NCI-H345 treated with DMSO at 0.1 percent for 48 hours (cell line): ENCODE data around the gene DOCK10.

Source experiments
- DNase-seq: peaks from one replicate; lab custom pipeline; 2025; ENCODE audit not compliant: unreplicated experiment; lab: John Stamatoyannopoulos, UW

DOCK10 gene

DNA sequence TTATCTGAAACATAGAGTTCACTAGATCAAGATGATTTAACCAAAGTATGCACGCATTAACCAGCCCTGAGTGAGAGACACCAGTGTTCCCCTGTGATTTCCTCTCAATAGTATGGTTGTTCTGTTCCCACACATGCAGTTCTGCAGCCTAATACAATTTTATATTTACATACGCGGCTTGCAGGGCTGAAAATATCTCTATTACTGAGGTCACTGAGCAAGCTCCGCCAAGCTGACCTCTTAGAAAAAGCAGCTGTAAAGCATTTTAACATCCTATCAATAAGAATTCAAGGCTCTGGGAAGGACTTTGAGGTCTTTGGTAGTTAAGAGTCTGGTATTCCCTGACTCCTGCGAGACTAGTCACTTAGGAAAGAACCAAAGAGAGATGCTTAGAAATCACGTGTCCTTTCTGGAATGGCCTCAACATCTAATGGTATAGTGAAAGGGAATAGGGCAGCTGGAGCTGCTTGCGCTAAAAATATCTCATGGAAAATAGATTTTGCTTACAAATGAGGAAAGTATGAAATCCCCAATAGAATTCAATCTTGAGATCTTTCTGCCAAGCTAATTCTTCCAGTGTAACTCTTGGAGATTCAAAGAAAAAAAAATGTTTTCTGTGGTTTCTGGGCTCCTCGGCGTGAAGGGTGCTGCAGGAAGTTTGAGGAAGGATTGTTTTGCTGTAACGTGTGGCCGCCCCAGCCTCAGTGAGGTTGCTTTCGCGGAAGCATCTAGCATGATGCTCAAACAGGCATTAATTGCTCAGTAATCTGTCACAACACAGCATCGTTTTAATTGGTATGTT, 59.2 kb downstream of the DOCK10 start:
- DNase-seq: no peak

DNA sequence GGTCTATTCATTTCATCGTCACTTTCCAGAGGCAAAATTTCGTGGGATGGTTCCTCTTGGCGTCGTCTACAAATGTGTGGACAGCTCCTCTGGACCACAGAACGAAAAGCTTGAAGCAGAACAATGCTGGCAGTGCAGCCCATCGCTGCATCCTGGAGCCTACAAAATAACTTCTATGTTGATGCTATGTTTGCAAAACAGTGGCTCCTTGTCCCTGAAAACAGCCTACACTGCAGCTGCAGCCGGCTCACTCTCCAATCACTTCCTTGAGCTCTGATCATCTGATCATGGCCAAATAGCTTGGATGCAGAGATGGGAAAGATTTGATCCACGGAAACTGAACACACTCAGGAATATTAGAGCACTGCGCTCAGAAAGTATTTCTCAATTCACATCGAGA, 60.0 kb downstream of the DOCK10 start:
- no peak for DNase-seq

DNA sequence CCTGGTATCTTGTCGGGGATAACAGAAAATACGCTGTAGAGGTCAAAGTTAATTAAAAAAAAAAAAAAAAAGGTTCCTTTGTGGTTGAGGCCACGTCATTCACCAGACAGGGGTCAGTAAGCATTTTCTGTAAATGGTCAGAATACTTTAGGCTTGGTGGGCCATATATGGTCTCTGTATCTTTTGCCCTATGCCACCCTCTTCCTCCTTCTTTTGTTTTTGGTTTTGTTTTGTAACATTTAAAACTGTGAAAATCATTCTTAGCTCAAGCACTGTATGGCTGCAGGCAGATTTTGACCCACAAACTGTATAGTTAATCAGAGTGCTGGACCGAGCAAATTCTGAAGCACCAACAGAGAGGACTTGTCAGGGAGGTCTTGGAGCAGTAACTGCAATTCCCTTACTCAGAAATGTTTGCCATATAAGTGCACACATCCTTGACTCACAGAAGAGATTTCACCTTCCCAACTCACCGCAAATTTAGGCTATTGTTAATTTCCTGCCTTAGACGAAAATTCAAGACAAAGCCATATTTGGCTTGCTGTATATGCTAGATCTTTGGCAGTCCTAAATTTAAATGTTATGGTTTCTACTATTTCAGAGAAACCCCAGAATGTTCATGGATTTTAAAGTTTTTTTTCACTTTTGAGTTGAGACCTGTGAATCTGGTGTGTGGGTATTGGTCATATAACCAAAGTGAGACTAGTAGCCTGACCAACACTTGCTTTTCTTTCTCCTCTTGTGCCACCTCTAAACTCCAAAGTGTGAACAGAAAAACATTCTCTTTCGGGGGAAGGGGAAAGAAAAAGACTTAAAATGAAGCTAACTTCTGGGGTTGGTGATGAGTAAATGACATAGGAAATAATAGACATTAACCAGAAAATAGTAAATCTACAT, 65.4 kb downstream of the DOCK10 start:
- no peak for DNase-seq

DNA sequence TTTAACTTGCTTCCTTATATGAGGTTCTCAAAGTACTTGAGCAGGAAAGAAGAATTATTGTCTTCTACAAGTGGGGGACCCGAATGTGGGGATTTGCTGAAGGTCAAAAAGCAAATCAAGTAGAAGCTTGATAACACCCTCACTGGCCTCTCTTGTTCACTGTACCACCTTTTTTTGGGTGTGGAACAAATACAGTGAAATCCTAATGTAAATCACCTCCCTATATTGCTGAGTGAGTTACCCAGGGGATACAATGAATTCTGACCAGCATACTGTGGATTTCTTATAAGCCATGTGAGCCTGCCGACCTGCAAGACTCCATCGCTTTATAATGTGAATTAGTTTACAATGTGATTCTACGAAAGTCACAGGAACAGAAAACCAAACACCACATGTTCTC, 66.5 kb downstream of the DOCK10 start:
- no peak for DNase-seq

DNA sequence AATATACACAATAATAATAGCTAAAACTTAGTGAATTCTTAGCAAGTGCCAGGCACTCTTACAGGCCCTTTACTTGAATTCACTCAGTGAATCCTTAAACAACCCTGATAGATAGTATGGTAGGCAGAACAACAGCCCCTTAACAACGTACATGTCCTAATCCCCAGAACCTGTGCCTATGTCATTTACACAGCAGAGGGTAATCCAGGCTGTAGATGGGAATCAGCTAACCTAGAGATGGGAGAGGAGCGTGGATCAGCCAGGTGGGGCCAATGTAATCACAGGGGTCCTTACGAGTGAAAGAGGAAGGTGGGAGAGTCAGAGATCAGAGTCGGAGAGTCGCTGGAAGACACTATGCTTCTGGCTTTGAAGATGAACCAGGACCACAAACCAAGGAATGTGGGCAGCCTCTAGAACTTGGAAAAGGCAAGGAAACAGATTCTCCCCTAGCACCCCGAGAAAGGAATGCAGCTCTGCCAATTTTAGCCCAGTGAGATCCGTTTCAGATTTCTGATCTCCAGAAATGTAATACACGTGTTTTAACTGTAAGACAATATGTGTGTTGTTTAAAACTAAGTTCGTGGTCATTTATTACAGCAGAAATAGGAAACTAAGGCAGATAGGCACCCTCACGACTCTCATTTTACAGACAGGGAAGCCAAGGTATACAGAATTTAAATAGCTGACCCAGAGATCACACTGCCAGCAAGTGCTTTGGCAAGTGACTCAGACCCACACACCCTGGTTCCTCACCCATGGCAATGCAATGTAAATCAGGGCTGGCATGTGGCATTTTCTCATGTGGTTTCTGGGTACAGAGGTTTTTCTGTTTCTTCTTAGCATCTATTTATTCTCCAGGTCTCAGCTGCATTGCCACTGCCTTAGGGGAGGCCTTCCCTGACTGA, 68.9 kb downstream of the DOCK10 start:
- no peak for DNase-seq

DNA sequence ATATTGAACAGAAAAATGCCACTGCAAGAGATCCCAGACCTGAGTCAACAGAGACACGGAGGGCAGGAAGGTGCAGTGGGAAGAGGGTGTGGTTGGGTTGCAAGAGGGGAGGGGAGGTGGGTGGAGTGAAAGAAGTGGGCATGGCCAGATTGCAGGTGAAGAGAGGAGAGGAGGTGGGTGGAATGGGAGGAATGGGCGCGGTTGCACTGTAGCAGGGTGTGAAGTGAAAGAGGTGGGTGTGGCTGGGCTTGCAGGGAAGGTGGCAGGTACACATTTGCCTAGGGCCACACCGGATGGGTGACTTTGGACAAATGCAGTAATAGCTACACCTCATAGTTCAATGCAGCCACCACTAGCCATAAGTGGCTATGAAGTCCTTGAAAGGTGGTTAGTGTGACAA, 71.1 kb downstream of the DOCK10 start:
- no peak for DNase-seq

DNA sequence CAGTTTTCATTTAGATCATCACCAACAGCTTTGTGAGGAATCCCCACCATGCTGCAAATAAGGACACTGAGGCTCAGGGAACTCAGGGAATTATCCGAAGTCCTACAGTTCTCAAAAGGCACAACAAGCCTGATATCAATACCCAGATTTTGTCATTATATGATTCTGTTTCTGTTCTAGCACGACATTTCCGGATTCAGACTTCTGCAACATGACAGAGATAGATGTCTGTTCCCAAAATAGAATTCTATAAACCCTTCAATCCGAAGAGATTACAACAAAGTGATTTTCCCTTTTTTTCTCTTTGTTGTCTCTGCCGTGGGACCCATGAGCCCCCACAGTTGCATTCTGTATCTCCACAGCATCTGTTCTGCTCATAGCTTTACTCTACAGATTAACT, 72.0 kb downstream of the DOCK10 start:
- DNase-seq: no peak

DNA sequence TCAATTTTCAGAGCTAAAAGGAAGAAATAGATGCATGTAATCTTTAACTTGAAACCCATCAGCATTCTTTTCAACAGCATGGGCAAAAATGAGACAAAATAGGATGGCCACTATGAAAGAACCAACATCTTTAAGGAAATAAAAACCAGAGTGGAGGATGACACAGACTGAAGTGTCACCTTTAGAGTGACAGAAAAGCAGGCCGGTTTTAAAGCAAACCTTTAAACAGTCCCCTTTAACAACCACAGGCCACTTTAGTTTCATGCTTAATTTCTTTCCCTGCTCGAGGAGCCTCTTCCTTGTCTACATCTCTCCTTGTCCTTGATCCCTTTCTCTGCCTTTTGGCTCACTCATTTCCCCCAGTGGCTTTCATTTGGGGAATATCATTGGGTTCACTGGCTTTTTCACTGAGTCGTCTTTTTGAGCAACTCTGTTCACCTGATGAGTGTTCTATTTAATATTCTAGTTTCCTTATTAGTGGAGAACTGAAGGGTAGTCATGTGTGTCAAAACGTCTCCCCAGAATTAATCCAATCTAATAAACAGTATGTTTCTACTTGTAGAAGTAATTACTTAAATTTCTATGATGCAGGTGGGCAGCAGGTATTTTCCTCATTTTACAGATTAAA, 72.5 kb downstream of the DOCK10 start:
- no peak for DNase-seq

DNA sequence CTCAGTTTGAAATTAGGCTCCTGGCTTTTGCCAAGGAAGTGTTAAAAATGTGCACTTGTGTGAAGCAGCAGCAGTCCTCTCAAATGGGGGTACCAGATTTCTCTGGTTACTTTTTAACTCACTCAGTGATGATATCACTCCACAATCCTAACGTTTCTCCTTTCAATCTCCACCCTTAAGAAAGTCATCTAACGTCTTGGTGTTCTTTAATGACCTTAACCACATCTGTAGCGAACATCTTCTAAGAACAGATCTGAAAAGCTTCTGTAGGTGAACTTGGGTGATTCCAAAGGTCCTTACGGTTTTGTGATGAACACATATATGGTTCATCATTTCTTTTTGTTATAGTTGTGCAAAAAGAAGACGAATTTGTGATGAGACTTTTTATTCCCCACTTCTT, 73.2 kb downstream of the DOCK10 start:
- no peak for DNase-seq

DNA sequence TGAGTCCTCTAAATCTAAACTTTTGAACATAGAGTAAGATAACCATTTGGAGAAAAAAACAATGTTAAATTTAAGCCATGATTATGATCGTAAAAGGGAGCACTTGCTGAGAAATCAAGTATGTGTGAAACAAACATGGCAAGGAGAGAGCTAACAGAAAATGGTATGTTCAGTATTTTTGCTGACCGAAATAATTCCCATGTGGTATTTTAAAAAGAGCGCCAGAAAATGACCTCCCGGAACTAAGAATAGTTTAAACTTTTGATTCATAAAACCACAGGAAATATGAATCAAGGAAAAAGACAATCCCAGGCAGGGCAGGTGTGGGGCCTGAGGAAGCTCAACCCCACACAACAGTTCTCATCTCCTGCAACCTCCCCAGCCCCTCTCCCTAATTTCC, 74.2 kb downstream of the DOCK10 start:
- DNase-seq: no peak

DNA sequence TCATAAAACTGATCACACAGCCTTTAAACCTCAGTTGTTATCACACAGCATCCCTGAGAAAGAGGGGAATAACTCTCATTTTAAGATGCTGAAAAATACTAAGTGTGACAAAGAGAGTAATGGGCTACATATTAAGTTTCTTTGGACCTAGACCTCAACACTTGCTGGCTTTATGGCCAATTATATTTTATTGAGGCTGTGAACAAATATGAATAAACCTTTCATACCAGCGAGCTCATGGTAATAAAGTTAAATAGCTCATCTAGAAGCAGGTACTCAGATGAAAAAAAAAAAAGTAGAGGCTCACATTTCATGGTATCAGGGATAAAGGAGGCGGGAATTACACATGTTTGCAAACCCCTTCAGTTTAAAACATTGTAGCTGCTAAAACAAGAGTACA, 75.7 kb downstream of the DOCK10 start:
- DNase-seq: no peak

DNA sequence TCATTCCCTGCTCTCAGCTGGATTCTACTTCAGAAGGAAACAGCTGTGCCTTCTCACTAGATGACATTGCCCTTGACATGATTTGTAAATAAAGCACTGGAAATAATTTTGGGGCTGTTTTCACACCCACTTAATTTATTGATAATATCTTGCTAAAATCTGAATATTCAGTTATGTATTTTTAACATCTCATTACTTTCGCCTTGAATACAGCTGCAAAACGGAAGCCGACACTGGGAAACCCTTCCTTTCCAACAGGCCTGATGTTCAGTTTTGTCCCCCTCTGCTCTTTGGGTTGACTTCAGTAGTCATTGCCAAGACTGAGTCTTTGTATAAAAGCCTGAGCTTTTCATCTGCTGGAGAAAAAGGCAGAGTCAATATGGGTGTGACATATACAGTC, 82.7 kb downstream of the DOCK10 start:
- DNase-seq: no peak

DNA sequence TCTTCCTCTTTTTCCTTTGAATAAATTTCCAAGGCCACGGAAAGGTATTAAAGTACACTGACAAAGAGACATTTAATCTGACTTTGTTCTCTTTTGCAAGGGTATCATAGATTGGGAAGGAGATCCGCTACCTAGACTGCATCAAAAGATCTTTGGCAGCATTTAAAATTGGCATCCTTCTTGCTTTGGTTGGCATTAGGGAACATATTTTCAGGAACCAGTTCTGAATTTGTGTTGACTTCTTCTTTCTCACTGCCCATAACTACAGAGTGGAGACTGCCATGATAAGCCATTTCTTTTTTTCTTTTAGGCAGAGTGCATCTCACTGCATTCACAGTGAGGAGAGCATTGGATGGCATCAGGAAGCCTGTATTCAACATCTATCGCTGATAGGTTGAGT, 83.4 kb downstream of the DOCK10 start:
- DNase-seq: no peak

DNA sequence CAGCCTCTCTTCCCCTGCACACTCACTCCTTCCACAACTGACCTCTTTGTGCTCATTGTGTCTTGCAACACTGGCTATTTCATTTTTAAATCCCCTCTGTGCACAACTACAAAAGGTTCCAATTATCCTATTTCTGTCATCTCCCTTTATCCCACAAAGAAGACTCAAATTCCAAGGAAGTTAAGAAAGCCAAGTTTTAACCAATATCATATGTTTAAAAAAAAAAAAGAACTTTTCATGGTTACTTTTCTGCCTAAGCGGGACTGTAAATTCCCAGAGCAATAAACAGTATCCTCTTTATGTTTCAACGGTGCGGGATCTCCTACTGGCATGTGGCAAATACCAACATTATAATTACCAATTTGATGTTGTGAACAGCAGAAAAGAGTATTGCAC, 83.8 kb downstream of the DOCK10 start:
- no peak for DNase-seq

DNA sequence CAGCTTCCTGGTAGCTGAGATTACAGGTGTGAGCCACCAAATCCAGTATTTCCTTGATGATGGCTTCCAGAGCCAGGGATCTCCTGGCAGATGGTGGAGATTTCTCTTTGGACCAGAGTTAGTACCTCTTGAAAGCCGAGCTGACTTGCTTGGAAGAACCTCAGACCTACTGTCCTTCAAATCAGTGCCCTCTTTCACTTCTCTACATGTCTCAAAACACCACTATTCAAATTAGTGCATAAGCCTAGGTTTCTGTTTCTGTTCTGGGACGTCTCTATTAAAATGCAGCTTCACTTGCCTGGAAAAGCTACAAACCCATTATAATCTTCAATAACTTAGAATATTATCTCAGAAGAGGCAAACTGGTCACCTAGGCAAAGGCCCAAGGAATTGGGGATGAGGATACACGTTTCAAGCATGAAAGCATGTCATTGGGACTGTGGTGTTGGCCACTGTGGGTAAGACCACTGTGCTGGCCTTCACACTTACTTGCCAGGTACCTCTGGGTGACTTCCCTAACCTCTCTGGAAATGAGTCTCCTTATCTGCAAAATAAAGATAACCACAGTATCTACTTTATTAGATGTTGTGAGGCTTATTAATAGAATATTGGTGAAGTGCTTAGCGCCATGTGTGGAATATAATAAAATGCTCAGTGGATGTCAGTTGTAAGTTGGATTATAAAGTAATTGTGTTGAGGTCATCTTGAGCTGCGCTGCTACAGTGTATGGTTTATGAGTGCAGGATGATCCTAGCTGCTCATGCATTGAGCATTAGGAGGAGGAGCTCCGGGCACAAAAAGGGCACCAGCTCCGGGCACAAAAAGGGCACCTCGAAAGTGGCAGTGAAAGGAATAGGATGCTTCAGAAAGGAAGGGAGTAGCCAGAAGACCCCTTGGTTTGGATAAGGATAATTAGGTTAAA, 84.5 kb downstream of the DOCK10 start:
- DNase-seq: no peak

DNA sequence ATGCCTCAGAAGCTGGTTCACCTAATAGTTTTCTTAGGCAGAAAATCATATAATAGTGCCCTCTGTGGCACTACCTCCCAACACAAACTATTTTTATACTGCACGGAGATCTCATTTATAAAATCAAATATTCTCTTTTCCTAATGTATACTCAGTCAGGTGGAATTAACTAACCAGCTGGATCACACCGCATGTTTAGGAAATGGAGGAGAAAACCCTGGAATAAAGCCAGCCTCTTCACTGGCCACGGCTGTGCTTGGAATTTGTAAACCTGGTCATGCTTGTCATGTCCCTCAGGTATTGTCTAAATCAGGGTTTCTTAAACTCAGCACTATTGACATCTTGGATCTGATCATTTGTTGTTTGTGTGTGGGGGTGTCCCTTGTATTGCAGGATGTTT, 85.6 kb downstream of the DOCK10 start:
- DNase-seq: no peak

DNA sequence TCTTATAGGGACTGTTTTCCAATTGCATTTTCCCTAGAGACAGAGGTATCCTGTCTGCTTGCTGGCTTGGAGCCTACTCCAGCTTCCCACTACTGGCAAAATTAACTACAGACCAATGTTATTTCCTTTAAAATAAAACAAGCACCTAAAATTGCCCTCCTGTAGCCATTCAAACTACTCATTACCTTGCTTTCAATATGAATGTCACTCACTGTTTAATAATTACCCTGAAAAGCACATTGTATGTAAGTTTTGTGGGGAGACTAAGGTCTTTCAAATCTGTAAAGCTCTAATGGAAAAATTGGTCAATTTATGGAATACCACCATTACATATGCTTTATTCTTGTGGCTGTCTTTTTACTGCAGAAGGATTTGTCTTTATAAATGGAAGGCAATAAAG, 87.3 kb downstream of the DOCK10 start:
- DNase-seq: no peak

DNA sequence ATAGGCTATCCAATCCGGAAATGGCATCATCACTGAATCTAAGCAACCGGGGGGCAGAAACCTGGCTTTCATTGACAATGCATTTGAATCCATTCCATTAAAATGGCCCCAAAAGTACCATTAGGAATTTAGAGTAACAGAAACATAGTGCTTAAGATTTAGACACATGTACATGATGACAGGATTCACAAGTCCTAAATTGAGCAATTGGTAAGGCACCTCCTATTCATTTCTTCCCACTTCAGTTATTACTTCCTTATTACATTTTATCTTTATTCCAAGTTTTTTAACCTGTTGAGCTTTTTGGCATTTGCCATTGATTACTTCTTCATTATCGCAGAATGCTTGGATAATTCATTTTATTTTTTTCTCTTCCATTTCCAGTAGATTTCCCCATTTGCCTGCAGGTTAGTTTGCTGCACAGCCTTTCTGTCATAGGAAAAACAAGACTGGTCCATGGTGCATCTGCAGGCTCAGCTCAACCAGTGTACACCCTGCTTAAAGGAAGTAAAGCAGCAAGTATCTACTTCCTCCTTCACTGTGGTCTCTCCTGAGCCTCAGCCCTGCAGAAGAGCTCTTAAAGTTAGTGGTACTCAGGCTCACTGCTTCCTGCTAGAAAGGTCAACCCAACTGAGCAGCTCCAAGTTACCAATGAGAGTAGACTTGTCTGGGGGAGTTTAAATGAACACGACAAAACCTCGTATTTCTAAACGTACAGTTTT, 89.2 kb downstream of the DOCK10 start:
- no peak for DNase-seq
